ENCODE data around the gene FOXO4.

FOXO4 gene

DNA sequence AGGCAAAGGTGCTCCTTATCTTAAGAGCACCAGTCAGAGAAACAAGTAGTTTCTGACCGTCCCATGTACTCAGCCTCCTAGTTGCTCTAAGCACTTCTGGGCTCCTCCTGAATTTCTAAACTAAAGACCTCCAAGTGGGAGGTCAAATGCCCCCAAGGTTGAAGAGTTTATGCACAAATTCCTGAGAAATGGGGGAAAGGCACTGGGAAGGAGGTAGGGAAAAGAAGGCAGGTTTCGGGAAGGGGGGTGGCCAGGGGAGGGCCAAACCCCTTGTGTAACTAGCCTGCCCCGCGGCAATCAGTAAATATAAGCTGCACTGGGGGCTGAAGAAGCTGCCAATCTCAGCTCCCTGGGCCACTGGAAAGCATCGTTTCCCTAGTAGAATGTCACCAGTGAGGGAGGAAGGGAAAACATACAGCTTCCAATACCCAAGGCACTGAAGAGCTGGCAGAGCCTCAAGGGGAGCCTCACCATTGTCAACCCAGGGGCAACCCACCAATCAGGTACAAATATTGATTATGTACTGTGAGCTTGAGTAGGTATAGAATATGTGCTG is 3.4 kb downstream of the FOXO4 start:
- TF ChIP-seq, protein P1, sequence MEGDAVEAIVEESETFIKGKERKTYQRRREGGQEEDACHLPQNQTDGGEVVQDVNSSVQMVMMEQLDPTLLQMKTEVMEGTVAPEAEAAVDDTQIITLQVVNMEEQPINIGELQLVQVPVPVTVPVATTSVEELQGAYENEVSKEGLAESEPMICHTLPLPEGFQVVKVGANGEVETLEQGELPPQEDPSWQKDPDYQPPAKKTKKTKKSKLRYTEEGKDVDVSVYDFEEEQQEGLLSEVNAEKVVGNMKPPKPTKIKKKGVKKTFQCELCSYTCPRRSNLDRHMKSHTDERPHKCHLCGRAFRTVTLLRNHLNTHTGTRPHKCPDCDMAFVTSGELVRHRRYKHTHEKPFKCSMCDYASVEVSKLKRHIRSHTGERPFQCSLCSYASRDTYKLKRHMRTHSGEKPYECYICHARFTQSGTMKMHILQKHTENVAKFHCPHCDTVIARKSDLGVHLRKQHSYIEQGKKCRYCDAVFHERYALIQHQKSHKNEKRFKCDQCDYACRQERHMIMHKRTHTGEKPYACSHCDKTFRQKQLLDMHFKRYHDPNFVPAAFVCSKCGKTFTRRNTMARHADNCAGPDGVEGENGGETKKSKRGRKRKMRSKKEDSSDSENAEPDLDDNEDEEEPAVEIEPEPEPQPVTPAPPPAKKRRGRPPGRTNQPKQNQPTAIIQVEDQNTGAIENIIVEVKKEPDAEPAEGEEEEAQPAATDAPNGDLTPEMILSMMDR (conservative IDR thresholded peaks at IDR 0.05; ENCODE audit: low read length) = no peak
- H3K4me3 ChIP-seq (ENCODE audit: low read length) = no peak overlapping the region
- no peak for DNase-seq (ENCODE audit: low read depth)

DNA sequence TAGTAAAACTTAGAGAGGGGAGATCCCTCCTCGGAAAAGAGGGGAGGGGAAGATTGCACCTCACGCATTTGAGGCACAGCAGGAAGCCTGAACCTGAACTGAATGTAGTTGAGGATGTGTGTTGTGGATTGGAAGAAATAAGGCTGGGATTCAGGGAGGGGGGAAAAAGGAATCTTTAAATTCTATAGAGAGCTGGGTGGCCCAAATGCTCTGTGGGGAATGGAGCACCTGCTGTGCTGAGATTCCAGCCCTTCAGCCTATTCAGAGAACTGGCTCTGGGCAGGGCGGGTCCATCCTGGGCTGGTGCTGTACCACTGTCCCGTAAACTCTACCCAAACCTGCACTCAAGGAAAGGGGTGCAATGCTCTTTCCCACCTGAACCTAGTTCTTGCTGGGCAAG is 4.1 kb downstream of the FOXO4 start:
- TF ChIP-seq, protein P1 (conservative IDR thresholded peaks at IDR 0.05; ENCODE audit: low read length) = no peak
- H3K4me3 ChIP-seq (ENCODE audit: low read length) = no peak overlapping the region

DNA sequence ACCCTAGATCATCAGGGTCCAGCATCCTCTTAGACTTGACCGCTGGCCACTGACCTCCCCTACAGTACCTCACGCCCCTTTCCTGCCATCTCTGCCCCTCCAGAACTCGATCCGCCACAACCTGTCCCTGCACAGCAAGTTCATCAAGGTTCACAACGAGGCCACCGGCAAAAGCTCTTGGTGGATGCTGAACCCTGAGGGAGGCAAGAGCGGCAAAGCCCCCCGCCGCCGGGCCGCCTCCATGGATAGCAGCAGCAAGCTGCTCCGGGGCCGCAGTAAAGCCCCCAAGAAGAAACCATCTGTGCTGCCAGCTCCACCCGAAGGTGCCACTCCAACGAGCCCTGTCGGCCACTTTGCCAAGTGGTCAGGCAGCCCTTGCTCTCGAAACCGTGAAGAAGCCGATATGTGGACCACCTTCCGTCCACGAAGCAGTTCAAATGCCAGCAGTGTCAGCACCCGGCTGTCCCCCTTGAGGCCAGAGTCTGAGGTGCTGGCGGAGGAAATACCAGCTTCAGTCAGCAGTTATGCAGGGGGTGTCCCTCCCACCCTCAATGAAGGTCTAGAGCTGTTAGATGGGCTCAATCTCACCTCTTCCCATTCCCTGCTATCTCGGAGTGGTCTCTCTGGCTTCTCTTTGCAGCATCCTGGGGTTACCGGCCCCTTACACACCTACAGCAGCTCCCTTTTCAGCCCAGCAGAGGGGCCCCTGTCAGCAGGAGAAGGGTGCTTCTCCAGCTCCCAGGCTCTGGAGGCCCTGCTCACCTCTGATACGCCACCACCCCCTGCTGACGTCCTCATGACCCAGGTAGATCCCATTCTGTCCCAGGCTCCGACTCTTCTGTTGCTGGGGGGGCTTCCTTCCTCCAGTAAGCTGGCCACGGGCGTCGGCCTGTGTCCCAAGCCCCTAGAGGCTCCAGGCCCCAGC is 5.2 kb downstream of the FOXO4 start:
- DNase-seq (ENCODE audit: low read depth) = no peak
- H3K4me3 ChIP-seq (ENCODE audit: low read length) = no peak overlapping the region
- TF ChIP-seq, protein P1 (conservative IDR thresholded peaks at IDR 0.05; ENCODE audit: low read length) = no peak

More for the DNA sequence above, 4.1 kb downstream of the FOXO4 start:
- no peak for DNase-seq (ENCODE audit: low read depth)

DNA sequence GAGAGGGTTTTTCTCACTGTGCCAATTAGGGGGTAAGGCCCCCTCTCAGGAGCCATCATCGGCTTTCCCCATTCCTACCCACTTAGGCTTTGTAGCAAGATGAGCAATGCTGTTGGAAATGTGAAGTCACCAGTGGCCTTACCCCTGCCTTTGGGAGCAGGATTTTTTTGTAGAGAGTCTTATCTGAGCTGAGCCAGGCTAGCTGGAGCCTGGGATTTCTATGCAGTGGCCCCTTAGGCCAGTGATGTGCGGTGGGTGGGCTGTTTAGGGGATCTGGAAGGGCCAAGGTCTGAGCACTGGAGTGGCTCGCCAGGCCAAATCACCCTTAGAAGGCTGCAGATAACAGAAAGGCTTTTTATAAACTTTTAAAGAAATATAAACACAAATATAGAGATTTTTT is 6.6 kb downstream of the FOXO4 start:
- DNase-seq (ENCODE audit: low read depth) = no peak
- no peak overlapping the region for H3K4me3 ChIP-seq (ENCODE audit: low read length)
- TF ChIP-seq, protein P1 (conservative IDR thresholded peaks at IDR 0.05; ENCODE audit: low read length) = no peak

DNA sequence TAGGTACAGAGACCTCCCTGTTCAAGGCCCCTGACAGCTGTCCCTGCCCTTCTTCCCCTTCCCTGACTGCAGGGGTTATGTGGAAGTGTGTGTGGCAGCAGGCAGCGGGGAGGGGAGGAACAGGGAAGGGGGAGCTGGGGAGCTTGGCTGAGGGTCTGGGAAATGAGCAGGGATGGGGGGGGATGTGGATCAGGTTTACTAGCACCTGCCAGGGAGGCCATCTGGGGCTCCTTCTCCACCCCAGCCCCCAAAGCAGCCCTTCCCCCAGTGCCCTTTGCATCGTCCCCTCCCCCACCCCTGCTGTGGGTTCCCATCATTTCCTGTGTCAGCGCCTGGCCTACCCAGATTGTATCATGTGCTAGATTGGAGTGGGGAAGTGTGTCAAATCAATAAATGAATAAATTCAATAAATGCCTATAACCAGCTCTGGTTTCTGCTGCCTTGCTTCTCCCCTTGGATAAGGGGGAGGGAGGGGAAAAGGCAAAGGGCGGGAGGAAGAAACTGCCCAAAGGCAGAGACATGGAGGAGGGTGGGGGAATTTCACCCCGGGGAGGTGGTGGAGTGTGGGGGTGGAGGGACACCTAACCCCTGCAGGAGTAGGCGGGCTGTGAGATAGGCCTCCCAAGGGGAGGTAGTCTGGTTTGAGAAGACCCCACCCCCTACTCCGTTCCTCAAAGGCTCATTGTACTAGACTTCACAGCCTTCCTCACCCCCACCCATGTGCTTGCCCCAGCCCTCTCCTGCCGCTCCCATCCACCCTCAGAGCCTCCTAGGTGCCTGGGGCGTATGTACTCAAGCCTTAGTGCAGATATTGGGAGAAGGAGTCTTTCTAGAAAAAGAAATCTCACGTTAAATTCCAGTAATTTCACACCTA is 7.7 kb downstream of the FOXO4 start:
- DNase-seq (ENCODE audit: low read depth) = no peak
- TF ChIP-seq, protein P1 (conservative IDR thresholded peaks at IDR 0.05; ENCODE audit: low read length) = no peak
- no peak overlapping the region for H3K4me3 ChIP-seq (ENCODE audit: low read length)

DNA sequence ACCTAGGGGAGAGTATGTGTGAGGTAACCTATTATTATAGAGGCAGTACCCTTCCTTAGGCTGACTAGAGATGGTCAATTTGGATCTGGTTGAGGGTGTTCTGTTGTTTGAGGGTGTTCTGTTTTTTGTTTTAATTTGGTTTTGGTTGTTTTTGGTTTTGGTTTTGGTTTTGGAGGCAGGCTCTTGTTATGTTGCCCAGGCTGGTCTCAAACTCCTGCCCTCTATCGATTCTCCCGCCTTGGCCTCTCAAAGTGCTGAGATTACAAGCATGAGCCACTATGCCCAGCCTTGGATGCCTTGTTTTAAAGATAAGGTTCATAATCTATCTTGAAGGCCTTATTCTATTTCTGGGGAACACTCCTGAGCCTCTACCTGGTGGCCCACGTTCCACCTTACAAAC is 10.0 kb downstream of the FOXO4 start:
- no peak overlapping the region for H3K4me3 ChIP-seq (ENCODE audit: low read length)
- TF ChIP-seq, protein P1 (conservative IDR thresholded peaks at IDR 0.05; ENCODE audit: low read length) = no peak
- DNase-seq (ENCODE audit: low read depth) = no peak

Data from AG10803 (cell line).